Heart right ventricle (tissue), 16 donors: ENCODE results near the gene DOCK2. TPM values are rescaled to one million over a fixed set of nuclear protein-coding genes. Genes with fewer than 3 reads are reported as not detected.

Experiments
- ATAC-seq, 8 donors: fragments of 200-7000 bp; cut with Tn5 transposase; one replicate each; pipeline ENCODE4 v1.9.1; 2020; ENCODE audit warnings: mild to moderate bottlenecking in 8 of 8, moderate library complexity in 8 of 8, moderate number of reproducible peaks in 1 of 8
- DNase-seq, 2 donors: peaks; one replicate each; pipeline ENCODE4 v3.0.0-alpha.2; 2020
- H3K27ac ChIP-seq, 10 donors: fragments of 200-600 bp; sonication (generic) in 2 of 10; one replicate each; pipeline versions ENCODE4 v1.5.0 to v1.8.0; 2020 to 2022; ENCODE audit warnings: mild to moderate bottlenecking in 3 of 10
- H3K27me3 ChIP-seq, 7 donors: fragments of 200-600 bp; one replicate each; pipeline ENCODE4 v1.8.0; 2021 to 2022; ENCODE audit warnings: mild to moderate bottlenecking in 2 of 7
- H3K36me3 ChIP-seq, 9 donors: fragments of 200-600 bp; sonication (generic) in 1 of 9; one replicate each; pipeline versions ENCODE4 v1.5.0 to v1.8.0; 2020 to 2022; ENCODE audit warnings: mild to moderate bottlenecking in 2 of 9
- H3K4me1 ChIP-seq, 9 donors: fragments of 200-600 bp; sonication (generic) in 1 of 9; one replicate each; pipeline versions ENCODE4 v1.5.0 to v1.8.0; 2020 to 2022; ENCODE audit warnings: mild to moderate bottlenecking in 4 of 9
- H3K4me3 ChIP-seq, 10 donors: fragments of 200-600 bp; sonication (generic) in 2 of 10; one replicate each; pipeline versions ENCODE4 v1.5.0 to v1.8.0; 2020 to 2022; ENCODE audit warnings: mild to moderate bottlenecking in 7 of 10, moderate library complexity in 2 of 10
- H3K9me3 ChIP-seq, 11 donors: fragments of 200-600 bp in 10 of 11; sonication (generic) in 2 of 11; one replicate each; pipeline versions ENCODE4 v1.5.0 to v1.8.0; 2013 to 2022; ENCODE audit warnings: mild to moderate bottlenecking in 2 of 11, control low read depth in 1 of 11, moderate library complexity in 1 of 11
- CTCF ChIP-seq, 9 donors: fragments of 200-600 bp; sonication (generic) in 2 of 9; IDR thresholded peaks; one replicate each; pipeline versions ENCODE4 v1.5.0 to v1.8.0; 2021 to 2022; ENCODE audit warnings: antibody characterized with exemption in 9 of 9, mild to moderate bottlenecking in 5 of 9, moderate library complexity in 1 of 9
- WGBS, 2 donors: extraction: QIAGEN DNeasy Blood & Tissue Kit; methylation state at CpG; one replicate each; pipeline ENCODE4 v1.1.7; 2013; ENCODE audit warnings: inconsistent platforms in 1 of 2; 5-methylcytosine and 5-hydroxymethylcytosine counted together
- intact Hi-C, 10 donors: fragments of 100-400 bp; cut with DNase I; formaldehyde crosslinking; loops; one replicate each; pipeline versions ENCODE4 v1.11.1 to v1.14.2; 2022
- polyA plus RNA-seq, 2 donors: library from polyadenylated mRNA; stranded (reverse); fragments of 200-250 nt; gene quantifications; one replicate each; pipeline ENCODE4 v1.2.3, GENCODE V29; 2013
- total RNA-seq, 10 donors: library from RNA; stranded (reverse); fragmentation: NEBNext Ultra II Directional in 3 of 10; extraction: Animal tissue kit (Norgen Biotek cat#: 25700) in 3 of 10; gene quantifications; one replicate each; pipeline versions ENCODE4 v1.2.1 to v1.2.4, GENCODE V29; 2021 to 2023
- donor health status: Arrhythmogenic right ventricular cardiomyopathy.
- donor health status: ischemic (EF 13 %, LVEDD 7.1; RV severe dilation, severe dysfunction).
- donor health status: healthy with polysubstance abuse.
- donor health status: DM: no; HTN: yes; CAD: no.
- donor health status: DM: no; HTN: no; CAD: no.
- donor health status: ischemic (EF 25% LVEDD 6.9; RV normal size, moderate dysfunction).
- donor health status: ischemic (EF 25% LVEDD 5.7; RV mildly dilated, moderate dysfunction).
- donor health status: healthy.
- donor health status: DM: yes; HTN: yes; CAD: no.
- donor health status: Ischemic cardiomyopathy.
- donor health status: ischemic (EF 35%, LVEDD 5.7; RV mildly dilated, moderate dysfunction).
- donor health status: nonischemic (EF 11% LVEDD 7.7; RV severe dilation, severe dysfunction).
- donor health status: DM: yes; HTN: yes; CAD: no.
- donor health status: PGD.
- donor health status: ischemic (EF 29% LVEDD 5.4; RV normal size, mild dysfunction).
- donor health status: nonischemic (EF 23%, LVEDD 6.1; RV moderate dilation, normal function).

Gene DOCK2
- total and polyA plus RNA-seq, 12 donors: 1.2 to 24.6 (median 4.2) TPM

- DNase-seq: no peak
- TF ChIP-seq CTCF (IDR thresholded peaks at IDR 0.05): no peak
- Histone ChIP-seq H3K27ac (no peak overlapping the region), H3K36me3 (no peaks in the 10 kb centered on the region), H3K9me3 (no peaks in the 10 kb centered on the region), H3K27me3 (peaks cover 0 to 24% (median 7%) of the 10 kb centered on the region in 7 donors), H3K4me1 (peaks cover 0 to 17% (median 0%) of the 10 kb centered on the region in 9 donors), H3K4me3 (no peak overlapping the region)
- intact Hi-C loops: no loop called here
- no peak for ATAC-seq
These were observed 333.3 kb downstream of the DOCK2 start for GRCh38 chr5:169970339-169970738.

GRCh38 chr5:169970911-169971765 is 334.1 kb downstream of the DOCK2 start:
- no peak for TF ChIP-seq CTCF (IDR thresholded peaks at IDR 0.05)
- intact Hi-C loops: no loop called here
- WGBS, 2 donors: 49 to 51% methylated on average over 8 of the region's 8 CpGs
- peaks cover 0 to 25% (median 7%) of the 10 kb centered on the region in 7 donors for H3K27me3 ChIP-seq
- peak in 2 of 8 donors; percentile 45 to 71 for ATAC-seq
- no peaks in the 10 kb centered on the region for H3K36me3 ChIP-seq
- peak in 1 of 2 donors; percentile 20 for DNase-seq
- H3K4me1 ChIP-seq: peaks cover 0 to 17% (median 0%) of the 10 kb centered on the region in 9 donors
- H3K27ac ChIP-seq: no peak overlapping the region
- no peak overlapping the region for H3K4me3 ChIP-seq
- no peaks in the 10 kb centered on the region for H3K9me3 ChIP-seq

- TF ChIP-seq CTCF (IDR thresholded peaks at IDR 0.05): no peak
- DNase-seq (no peak), ATAC-seq (no peak)
- Histone ChIP-seq H3K27me3 (peaks cover 0 to 25% (median 7%) of the 10 kb centered on the region in 7 donors), H3K9me3 (no peaks in the 10 kb centered on the region), H3K4me3 (no peak overlapping the region), H3K27ac (no peak overlapping the region), H3K36me3 (no peaks in the 10 kb centered on the region), H3K4me1 (peaks cover 0 to 17% (median 0%) of the 10 kb centered on the region in 9 donors)
- 95% methylated on average over 1 of the region's 1 CpG for WGBS, 2 donors
- intact Hi-C loops: no loop called here
These were observed 334.7 kb downstream of the DOCK2 start for GRCh38 chr5:169971780-169972179.

GRCh38 chr5:169973056-169973455 is 336.0 kb downstream of the DOCK2 start:
- 63 to 65% methylated on average over 3 of the region's 3 CpGs for WGBS, 2 donors
- Histone ChIP-seq H3K27ac (no peak overlapping the region), H3K27me3 (peaks cover 0 to 25% (median 7%) of the 10 kb centered on the region in 7 donors), H3K36me3 (no peaks in the 10 kb centered on the region), H3K4me1 (peaks cover 0 to 21% (median 0%) of the 10 kb centered on the region in 9 donors), H3K9me3 (no peaks in the 10 kb centered on the region), H3K4me3 (no peak overlapping the region)
- ATAC-seq (no peak), DNase-seq (no peak)
- intact Hi-C loops: no loop called here
- TF ChIP-seq CTCF (IDR thresholded peaks at IDR 0.05): no peak
